ENCODE measurements around the gene HUNK.
A peak's percentile ranks its signal among the peaks of the same experiment; 100 is the strongest.

HUNK gene

GRCh38 chr21:31911138-31911907, 38.5 kb downstream of the HUNK start:
- no peaks in the 10 kb centered on the region for H3K27me3 Mint-ChIP-seq (ENCODE audit: low read depth)
- no peak for TF ChIP-seq CTCF (IDR thresholded peaks at IDR 0.05; ENCODE audit: unreplicated experiment in 3 of 3)
- peaks cover 86% of the 10 kb centered on the region for H3K4me1 Mint-ChIP-seq
- no peaks in the 10 kb centered on the region for H3K9me3 Mint-ChIP-seq
- peaks cover 12% of the 10 kb centered on the region for H3K36me3 Mint-ChIP-seq (ENCODE audit: low read depth)
- H3K4me3 Mint-ChIP-seq, result peak overlapping the region in 2 of 3 experiments; percentile 17 to 31
- peak overlapping the region; percentile 49 to 99 (median 94) for H3K27ac Mint-ChIP-seq

GRCh38 chr21:31912501-31912900, 39.7 kb downstream of the HUNK start:
- Mint-ChIP-seq H3K9me3 (no peaks in the 10 kb centered on the region), H3K27me3 (ENCODE audit: low read depth) (no peaks in the 10 kb centered on the region), H3K36me3 (ENCODE audit: low read depth) (peaks cover 24% of the 10 kb centered on the region), H3K4me1 (peaks cover 84% of the 10 kb centered on the region), H3K4me3 (no peak overlapping the region), H3K27ac (peak overlapping the region; percentile 46 to 94 (median 93))
- TF ChIP-seq CTCF (IDR thresholded peaks at IDR 0.05; ENCODE audit: unreplicated experiment in 3 of 3), result no peak

DNA sequence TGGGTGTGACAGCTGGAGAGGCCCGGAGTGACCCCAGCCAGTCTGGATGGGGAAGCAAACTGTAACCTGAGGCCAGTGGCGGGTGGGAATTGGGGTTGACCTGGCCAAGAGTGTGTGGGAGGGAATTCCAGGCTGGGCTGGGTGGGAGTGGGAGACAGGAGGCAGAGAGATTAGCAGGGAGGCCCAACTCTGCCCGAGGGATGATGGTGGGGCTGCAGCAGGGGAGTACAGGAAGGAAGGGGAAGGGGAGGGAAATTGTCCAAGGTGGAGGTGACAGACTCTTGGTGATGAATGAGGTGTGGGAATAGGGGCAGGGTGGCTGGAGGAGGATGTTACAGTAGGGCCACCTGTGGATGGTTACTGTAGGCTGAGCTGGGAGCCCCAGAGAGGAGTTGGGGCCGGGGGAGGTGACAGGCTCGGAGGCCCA, 40.4 kb downstream of the HUNK start:
- H3K9me3 Mint-ChIP-seq, result peaks cover 4% of the 10 kb centered on the region
- H3K4me1 Mint-ChIP-seq, result peaks cover 82% of the 10 kb centered on the region
- H3K36me3 Mint-ChIP-seq (ENCODE audit: low read depth), result peaks cover 31% of the 10 kb centered on the region
- peak overlapping the region; percentile 46 to 94 (median 93) for H3K27ac Mint-ChIP-seq
- peak overlapping the region in 1 of 3 experiments; percentile 28 for H3K4me3 Mint-ChIP-seq
- TF ChIP-seq CTCF (IDR thresholded peaks at IDR 0.05; ENCODE audit: unreplicated experiment in 3 of 3), result no peak
- no peaks in the 10 kb centered on the region for H3K27me3 Mint-ChIP-seq (ENCODE audit: low read depth)

- no peak for TF ChIP-seq CTCF (IDR thresholded peaks at IDR 0.05; ENCODE audit: unreplicated experiment in 3 of 3)
- peak overlapping the region in 1 of 3 experiments; percentile 55 for H3K27ac Mint-ChIP-seq
- peaks cover 8% of the 10 kb centered on the region for H3K9me3 Mint-ChIP-seq
- H3K36me3 Mint-ChIP-seq (ENCODE audit: low read depth), result peaks cover 42% of the 10 kb centered on the region
- H3K27me3 Mint-ChIP-seq (ENCODE audit: low read depth), result no peaks in the 10 kb centered on the region
- H3K4me1 Mint-ChIP-seq, result peaks cover 69% of the 10 kb centered on the region
- no peak overlapping the region for H3K4me3 Mint-ChIP-seq
Measured at GRCh38 chr21:31914472-31914871, 41.7 kb downstream of the HUNK start.

DNA sequence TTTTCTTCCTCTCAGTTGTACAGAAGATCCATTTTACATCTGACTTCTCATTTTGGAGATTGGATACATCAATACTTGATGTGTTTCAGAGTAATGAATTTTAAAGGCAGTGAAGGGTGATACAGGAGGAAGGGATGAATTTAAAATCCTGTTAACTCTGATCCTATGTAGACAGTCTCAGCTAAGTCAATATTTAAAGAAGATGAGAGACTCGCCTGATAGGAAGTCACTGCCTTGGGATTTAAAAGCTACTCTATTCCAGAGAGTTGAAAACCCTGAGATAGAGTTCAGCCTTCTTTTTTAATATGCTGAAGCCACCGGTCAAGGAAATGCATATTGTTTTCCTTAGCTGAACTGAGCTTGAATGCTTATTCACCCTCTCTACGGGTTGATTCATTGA, 42.7 kb downstream of the HUNK start:
- peaks cover 60% of the 10 kb centered on the region for H3K4me1 Mint-ChIP-seq
- TF ChIP-seq CTCF (IDR thresholded peaks at IDR 0.05; ENCODE audit: unreplicated experiment in 3 of 3), result no peak
- H3K9me3 Mint-ChIP-seq, result peaks cover 12% of the 10 kb centered on the region
- no peak overlapping the region for H3K4me3 Mint-ChIP-seq
- no peaks in the 10 kb centered on the region for H3K27me3 Mint-ChIP-seq (ENCODE audit: low read depth)
- H3K27ac Mint-ChIP-seq, result peak overlapping the region in 2 of 3 experiments; percentile 25 to 27
- H3K36me3 Mint-ChIP-seq (ENCODE audit: low read depth), result peaks cover 50% of the 10 kb centered on the region

DNA sequence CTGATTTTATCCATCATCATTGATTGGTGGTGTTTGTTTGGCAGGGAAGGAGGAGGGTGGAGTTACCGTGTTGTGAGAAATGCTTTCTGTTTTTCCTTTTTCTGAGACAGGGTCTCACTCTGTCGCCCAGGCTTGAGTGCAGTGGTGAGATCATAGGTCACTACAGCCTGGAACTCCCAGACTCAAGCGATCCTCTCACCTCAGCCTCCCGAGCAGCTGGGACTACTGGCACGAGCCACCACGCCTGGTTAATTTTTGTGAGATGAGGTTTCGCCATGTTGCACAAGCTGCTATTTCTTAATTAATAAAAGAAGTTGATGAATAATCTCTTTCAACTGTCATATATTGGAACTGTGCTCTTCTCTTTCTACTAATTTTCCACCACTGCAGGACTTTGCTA, 44.3 kb downstream of the HUNK start:
- peaks cover 44% of the 10 kb centered on the region for H3K36me3 Mint-ChIP-seq (ENCODE audit: low read depth)
- no peak for TF ChIP-seq CTCF (IDR thresholded peaks at IDR 0.05; ENCODE audit: unreplicated experiment in 3 of 3)
- peaks cover 45% of the 10 kb centered on the region for H3K4me1 Mint-ChIP-seq
- no peaks in the 10 kb centered on the region for H3K27me3 Mint-ChIP-seq (ENCODE audit: low read depth)
- peaks cover 12% of the 10 kb centered on the region for H3K9me3 Mint-ChIP-seq
- H3K4me3 Mint-ChIP-seq, result no peak overlapping the region
- H3K27ac Mint-ChIP-seq, result peak overlapping the region in 1 of 3 experiments; percentile 46

Data from nephron (organoid).